ENCODE measurements around the gene YIF1B. TPM values are rescaled to one million over a fixed set of nuclear protein-coding genes. Genes with fewer than 3 reads are reported as not detected.
A peak's percentile ranks its signal among the peaks of the same experiment; 100 is the strongest.

YIF1B gene
- total RNA-seq, 1 donor from 2014 or later = 84.7 TPM

DNA sequence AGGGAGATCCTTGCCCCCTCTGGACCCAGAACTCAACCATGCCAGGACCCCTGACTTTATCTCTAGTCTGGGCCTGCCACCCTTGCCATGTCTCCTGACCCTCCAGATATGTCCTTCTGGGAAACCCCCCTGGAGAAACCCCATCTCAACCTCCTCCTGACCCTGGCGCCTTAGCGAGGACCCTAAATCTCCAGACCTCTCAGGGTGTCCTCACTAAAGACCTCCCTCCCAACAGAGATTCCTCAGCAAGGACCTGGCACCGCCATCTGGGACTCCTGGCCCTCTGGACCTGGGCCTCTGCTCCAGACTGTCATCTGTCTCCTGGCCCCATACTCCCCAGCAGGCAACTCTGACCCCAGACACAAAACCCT, 5.2 kb upstream of the YIF1B start:
- intact Hi-C loops (cut with micrococcal nuclease) = no loop called here
- Mint-ChIP-seq H3K36me3 (ENCODE audit: low read depth) (peaks cover 18% of the 10 kb centered on the region), H3K4me1 (peaks cover 45% of the 10 kb centered on the region), H3K27ac (peak overlapping the region; percentile 71), H3K4me3 (peak overlapping the region; percentile 89), H3K9me3 (no peaks in the 10 kb centered on the region), H3K27me3 (no peaks in the 10 kb centered on the region)
- DNase-seq = no peak

DNA sequence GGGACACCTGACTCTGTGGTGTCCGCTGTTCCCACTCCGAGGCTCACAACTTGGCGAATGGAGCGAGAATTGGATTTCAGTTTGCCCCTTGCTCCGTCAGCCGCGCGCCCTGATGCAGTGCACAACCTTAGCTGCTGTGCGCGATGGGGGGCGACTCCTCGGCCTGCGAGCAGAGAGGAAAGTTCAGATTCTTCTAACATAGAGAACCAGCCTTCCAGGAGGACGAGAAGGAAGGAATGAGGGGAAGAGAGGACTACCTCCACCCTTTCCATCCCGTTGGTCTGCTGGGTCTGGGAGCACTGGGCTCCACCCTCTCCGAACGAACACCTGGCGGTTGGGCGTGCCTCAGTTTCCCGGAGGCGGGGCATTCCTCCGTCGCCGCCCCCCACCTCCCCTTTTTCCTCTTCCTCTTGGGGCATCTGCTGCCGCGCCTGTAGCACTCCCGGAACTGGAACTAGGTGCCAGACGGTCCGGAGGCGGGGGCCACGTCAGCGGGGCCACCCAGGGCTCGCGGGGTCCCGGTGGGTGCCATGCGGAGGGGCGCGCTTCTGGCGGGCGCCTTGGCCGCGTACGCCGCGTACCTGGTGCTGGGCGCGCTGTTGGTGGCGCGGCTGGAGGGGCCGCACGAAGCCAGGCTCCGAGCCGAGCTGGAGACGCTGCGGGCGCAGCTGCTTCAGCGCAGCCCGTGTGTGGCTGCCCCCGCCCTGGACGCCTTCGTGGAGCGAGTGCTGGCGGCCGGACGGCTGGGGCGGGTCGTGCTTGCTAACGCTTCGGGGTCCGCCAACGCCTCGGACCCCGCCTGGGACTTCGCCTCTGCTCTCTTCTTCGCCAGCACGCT, 3.9 kb upstream of the YIF1B start, which contains the start of gene KCNK6:
Gene KCNK6 (plus strand): TSS at position 425 of the 838 bp plus-strand sequence. CDS start 106 bp downstream, at position 531.
- Mint-ChIP-seq H3K27ac (peak within 1 kb of the TSS; percentile 75), H3K4me1 (peaks cover 47% of the 10 kb centered on the region), H3K36me3 (ENCODE audit: low read depth) (peaks cover 13% of the 10 kb centered on the region), H3K9me3 (no peaks in the 10 kb centered on the region), H3K27me3 (no peaks in the 10 kb centered on the region), H3K4me3 (peak within 1 kb of the TSS; percentile 89)
- intact Hi-C loops (cut with micrococcal nuclease) = loop anchor here (5.0 kb wide), 1 partner anchor 77 kb away; no protein-coding TSS in a partner anchor
- DNase-seq = peak; percentile 89

DNA sequence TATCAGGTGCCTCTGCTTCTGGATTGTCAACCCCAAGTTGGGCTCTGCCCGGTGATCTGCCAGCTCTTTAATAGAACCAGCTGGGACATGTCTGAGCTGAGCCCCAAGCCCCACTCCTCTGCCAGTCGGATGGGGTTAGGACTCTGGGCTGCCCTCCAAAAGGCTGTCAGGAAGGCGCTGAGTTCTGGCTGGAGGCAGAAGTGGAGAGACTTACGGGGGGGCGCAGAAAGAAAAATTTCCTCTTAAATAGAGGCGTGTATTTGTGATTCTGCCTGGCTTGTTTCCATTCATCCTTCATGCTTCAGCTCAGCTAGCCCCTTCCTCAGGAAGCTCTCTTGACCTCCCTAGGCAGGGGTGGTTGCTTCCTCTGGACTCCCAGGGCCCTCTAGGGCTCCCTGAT, 2.9 kb upstream of the YIF1B start:
- H3K36me3 Mint-ChIP-seq (ENCODE audit: low read depth) = peaks cover 11% of the 10 kb centered on the region
- no peak for DNase-seq
- H3K4me1 Mint-ChIP-seq = peaks cover 51% of the 10 kb centered on the region
- intact Hi-C loops (cut with micrococcal nuclease) = loop anchor here (5.0 kb wide), 1 partner anchor 76 kb away; no protein-coding TSS in a partner anchor
- H3K27ac Mint-ChIP-seq = no peak overlapping the region
- H3K27me3 Mint-ChIP-seq = no peaks in the 10 kb centered on the region
- peak overlapping the region; percentile 89 for H3K4me3 Mint-ChIP-seq
- no peaks in the 10 kb centered on the region for H3K9me3 Mint-ChIP-seq

DNA sequence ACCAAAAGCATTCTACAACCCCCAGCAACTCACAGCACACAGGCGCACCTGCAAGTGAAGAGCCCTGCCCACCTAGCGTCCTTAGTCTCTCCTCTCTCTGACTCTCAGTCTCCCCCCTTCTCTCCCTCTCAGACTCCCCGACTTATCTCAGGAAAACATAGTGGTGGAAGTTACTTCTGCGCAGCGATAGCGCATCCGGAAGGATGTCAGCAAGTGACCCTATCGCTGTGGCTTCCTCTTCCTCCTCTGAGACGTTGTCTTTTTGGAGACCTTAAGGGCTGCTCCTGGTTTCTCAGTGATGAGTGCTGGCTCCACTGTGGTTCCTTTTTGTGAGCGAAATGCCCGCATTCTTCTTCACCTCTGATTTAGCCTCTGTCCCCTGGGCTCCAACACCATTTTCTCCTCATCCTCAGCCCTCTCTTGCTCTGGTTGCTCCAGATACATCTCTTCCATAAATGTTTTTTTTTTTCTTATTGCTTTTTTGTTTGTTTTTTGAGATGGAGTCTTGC, 1.4 kb upstream of the YIF1B start:
- H3K36me3 Mint-ChIP-seq (ENCODE audit: low read depth) = peaks cover 10% of the 10 kb centered on the region
- H3K4me3 Mint-ChIP-seq = peak overlapping the region; percentile 89
- H3K4me1 Mint-ChIP-seq = peaks cover 58% of the 10 kb centered on the region
- peak overlapping the region; percentile 91 for H3K27ac Mint-ChIP-seq
- DNase-seq = peak; percentile 85
- no peaks in the 10 kb centered on the region for H3K9me3 Mint-ChIP-seq
- no peaks in the 10 kb centered on the region for H3K27me3 Mint-ChIP-seq
- intact Hi-C loops (cut with micrococcal nuclease) = loop anchor here (2.0 to 5.0 kb wide), 2 partner anchors 52 to 75 kb away; partner anchors contain the start of gene SPINT2

DNA sequence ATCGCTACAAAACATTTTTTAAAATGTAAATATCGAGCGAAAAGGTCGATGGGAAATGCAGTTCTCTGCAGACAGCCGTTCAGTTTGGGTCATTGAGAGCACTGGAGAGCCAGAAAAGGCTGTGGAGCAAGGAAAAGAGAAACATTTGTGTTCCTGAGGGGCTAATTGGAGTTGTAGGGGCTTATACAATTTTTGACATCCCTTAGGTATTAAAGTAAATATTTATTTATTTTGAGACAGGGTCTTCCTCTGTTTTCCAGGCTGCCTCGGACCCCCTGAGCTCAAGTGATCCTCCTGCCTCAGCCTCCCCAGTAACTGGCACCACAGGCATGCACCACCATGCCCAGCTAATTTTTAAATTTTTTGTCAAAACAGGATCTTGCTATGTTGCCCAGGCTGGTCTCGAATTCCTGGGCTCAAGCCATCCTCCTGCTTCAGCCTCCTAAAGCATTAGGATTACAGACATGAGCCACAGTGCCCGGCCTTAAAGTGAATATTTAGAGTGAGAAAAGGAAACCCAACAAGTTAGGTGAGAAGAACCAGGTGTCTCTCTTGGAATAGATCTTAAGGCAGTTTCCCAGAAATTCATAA, 825 bp upstream of the YIF1B start:
- Mint-ChIP-seq H3K4me3 (peak overlapping the region; percentile 89), H3K36me3 (ENCODE audit: low read depth) (peaks cover 8% of the 10 kb centered on the region), H3K9me3 (no peaks in the 10 kb centered on the region), H3K4me1 (peaks cover 53% of the 10 kb centered on the region), H3K27ac (peak overlapping the region; percentile 91), H3K27me3 (no peaks in the 10 kb centered on the region)
- DNase-seq = no peak
- intact Hi-C loops (cut with micrococcal nuclease) = loop anchor here (1.0 to 5.0 kb wide), 6 partner anchors 20 to 409 kb away; partner anchors contain the start of genes PSMD8, SIPA1L3 and SPINT2

GRCh38 chr19:38310986-38311385, 4.8 kb downstream of the YIF1B start:
- Mint-ChIP-seq H3K9me3 (peaks cover 8% of the 10 kb centered on the region), H3K27ac (peak overlapping the region; percentile 5), H3K4me3 (no peak overlapping the region), H3K36me3 (ENCODE audit: low read depth) (peaks cover 30% of the 10 kb centered on the region), H3K4me1 (peaks cover 18% of the 10 kb centered on the region), H3K27me3 (no peaks in the 10 kb centered on the region)
- no peak for DNase-seq
- intact Hi-C loops (cut with micrococcal nuclease) = no loop called here

DNA sequence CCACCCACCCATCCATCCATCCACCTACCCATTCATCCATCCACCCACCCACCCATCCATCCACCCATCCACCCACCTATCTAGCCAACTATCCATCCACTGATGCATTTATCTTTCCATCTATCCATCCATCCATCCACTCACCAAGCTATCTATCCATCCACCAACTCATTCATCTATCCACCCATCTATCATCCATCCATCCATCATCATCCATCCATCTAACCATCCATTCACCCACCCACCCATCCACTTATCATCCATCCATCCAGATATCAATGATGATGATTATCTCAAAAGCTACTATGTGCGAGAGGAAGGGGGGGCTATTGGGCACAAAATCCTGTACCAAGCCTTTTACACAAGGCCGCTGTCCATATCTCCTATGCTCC, 5.5 kb downstream of the YIF1B start:
- Mint-ChIP-seq H3K4me1 (peaks cover 18% of the 10 kb centered on the region), H3K4me3 (no peak overlapping the region), H3K36me3 (ENCODE audit: low read depth) (peaks cover 30% of the 10 kb centered on the region), H3K27me3 (no peaks in the 10 kb centered on the region), H3K9me3 (peaks cover 8% of the 10 kb centered on the region), H3K27ac (no peak overlapping the region)
- intact Hi-C loops (cut with micrococcal nuclease) = no loop called here
- DNase-seq = no peak

- H3K4me1 Mint-ChIP-seq = peaks cover 17% of the 10 kb centered on the region
- H3K27ac Mint-ChIP-seq = no peak overlapping the region
- H3K9me3 Mint-ChIP-seq = peaks cover 8% of the 10 kb centered on the region
- no peak for DNase-seq
- intact Hi-C loops (cut with micrococcal nuclease) = no loop called here
- no peak overlapping the region for H3K4me3 Mint-ChIP-seq
- peaks cover 29% of the 10 kb centered on the region for H3K36me3 Mint-ChIP-seq (ENCODE audit: low read depth)
- H3K27me3 Mint-ChIP-seq = no peaks in the 10 kb centered on the region
These were observed 6.0 kb downstream of the YIF1B start for GRCh38 chr19:38309615-38310278.

DNA sequence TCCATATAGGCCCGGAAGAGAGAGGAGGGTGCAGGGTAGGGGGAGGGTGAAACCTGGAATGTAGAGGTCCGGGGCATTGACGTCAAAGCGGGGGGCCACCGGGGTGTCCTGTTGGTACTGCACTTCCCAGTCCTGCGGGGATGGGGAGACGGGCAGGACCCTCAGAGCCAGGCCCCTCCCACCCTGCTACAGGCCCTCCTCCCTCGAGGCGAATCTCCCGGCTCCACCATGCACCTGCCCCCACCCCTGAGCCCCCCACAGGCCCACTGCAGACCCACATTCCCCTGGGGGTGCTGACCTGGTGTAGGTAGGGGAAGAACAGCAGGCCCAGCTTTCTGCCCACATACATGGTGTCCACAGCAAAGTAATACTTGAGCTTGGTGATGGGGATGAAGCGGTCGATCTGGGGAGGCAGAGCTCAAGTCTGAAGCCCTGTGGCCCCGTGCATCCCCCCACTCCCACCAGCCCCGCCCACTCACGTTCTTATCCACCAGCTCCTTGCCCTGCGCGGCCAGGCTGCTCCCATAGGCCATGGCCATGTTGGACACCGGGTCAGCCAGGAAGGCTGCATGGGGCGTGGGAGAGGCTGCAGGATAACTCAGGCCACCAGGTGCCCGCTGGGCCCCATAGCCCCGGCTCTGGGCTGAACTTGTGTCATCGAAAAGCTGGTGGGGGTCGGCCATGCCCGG, 6.7 kb downstream of the YIF1B start:
- DNase-seq = no peak
- H3K36me3 Mint-ChIP-seq (ENCODE audit: low read depth) = peaks cover 30% of the 10 kb centered on the region
- H3K27ac Mint-ChIP-seq = no peak overlapping the region
- peaks cover 8% of the 10 kb centered on the region for H3K9me3 Mint-ChIP-seq
- intact Hi-C loops (cut with micrococcal nuclease) = no loop called here
- H3K27me3 Mint-ChIP-seq = no peaks in the 10 kb centered on the region
- peaks cover 15% of the 10 kb centered on the region for H3K4me1 Mint-ChIP-seq
- no peak overlapping the region for H3K4me3 Mint-ChIP-seq

DNA sequence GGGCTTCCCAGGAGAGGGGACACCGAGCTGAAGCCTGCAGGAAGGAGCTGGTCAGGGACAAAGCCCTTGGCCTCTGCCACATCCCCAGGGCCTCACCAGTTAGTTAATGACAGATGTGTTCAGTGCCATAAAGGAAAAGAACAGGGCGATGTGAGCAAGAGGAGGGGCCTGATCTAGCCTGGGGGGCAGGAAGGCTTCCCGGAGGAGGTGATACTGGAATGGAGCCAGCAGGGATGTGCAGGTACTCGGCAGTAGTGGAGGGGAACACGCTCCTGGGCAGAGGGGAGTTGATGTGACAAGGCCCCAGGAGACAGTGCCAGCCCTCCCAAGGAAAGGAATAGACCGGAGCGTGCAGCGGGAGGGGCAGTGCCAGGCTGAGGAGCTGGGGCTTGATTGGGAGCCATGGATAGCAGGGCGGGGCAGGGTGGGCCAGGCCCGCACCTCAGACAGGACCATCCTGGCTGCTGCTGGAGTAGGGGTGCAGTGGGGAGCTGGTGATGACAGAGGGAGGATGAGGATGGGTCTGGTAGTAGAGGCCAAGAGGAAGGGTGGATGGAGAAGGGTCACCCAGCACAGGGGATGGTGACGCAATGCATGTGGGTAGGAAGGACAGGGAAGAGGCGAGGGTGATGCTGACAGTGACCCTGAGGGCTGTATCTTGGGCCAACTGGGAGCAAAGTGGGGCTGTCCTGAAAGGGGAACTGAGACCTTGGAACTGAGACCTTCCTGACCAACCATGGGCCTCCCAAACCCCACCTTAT, 7.6 kb downstream of the YIF1B start:
- DNase-seq = no peak
- intact Hi-C loops (cut with micrococcal nuclease) = no loop called here
- H3K4me3 Mint-ChIP-seq = no peak overlapping the region
- no peak overlapping the region for H3K27ac Mint-ChIP-seq
- H3K27me3 Mint-ChIP-seq = no peaks in the 10 kb centered on the region
- H3K4me1 Mint-ChIP-seq = peaks cover 10% of the 10 kb centered on the region
- H3K9me3 Mint-ChIP-seq = peaks cover 8% of the 10 kb centered on the region
- H3K36me3 Mint-ChIP-seq (ENCODE audit: low read depth) = peaks cover 25% of the 10 kb centered on the region

GRCh38 chr19:38307597-38307996, 8.2 kb downstream of the YIF1B start:
- Mint-ChIP-seq H3K36me3 (ENCODE audit: low read depth) (peaks cover 25% of the 10 kb centered on the region), H3K27me3 (no peaks in the 10 kb centered on the region), H3K9me3 (peaks cover 8% of the 10 kb centered on the region), H3K4me1 (peaks cover 7% of the 10 kb centered on the region), H3K4me3 (no peak overlapping the region), H3K27ac (no peak overlapping the region)
- DNase-seq = no peak
- intact Hi-C loops (cut with micrococcal nuclease) = no loop called here

DNA sequence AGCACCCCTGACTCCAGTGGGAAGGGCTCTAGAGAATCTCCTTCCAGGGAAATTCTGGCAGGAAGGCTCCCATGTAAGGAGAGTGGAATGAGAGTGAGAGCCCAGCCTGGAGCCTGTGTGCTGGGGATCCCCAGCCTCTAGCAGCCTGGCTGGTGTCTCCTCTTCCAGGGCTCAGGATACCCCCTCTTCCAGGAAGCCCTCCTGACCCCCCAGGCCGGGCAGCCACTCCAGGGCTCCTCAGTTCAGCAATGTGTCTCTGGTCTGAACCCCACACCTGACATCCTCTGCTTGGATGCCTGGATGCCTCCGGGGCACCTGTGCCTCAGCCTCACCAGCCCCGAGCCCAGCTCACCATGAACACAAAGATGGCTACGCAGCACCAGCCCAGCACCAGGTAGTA, 8.7 kb downstream of the YIF1B start:
- Mint-ChIP-seq H3K9me3 (peaks cover 8% of the 10 kb centered on the region), H3K4me3 (no peak overlapping the region), H3K27ac (no peak overlapping the region), H3K4me1 (peaks cover 3% of the 10 kb centered on the region), H3K36me3 (ENCODE audit: low read depth) (peaks cover 24% of the 10 kb centered on the region), H3K27me3 (no peaks in the 10 kb centered on the region)
- intact Hi-C loops (cut with micrococcal nuclease) = no loop called here
- no peak for DNase-seq

DNA sequence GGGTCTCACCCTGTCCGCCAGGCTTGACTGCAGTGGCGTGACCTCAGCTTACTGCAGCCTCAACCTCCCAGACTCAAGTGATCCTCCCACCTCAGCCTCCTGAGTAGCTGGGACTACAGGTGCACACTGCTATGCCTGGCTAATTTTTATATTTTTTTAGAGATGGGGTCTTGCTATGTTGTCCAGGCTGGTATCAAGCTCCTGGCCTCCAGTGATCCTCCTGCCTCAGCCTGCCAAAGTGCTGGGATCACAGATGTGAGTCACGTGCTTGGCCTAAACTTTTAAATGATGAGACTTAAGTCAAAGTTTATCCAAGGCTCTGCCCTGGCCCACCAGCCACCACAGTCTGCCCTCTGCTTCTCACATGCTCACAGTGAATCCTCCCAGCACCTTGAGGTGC, 9.5 kb downstream of the YIF1B start:
- no peak for DNase-seq
- intact Hi-C loops (cut with micrococcal nuclease) = no loop called here
- no peak overlapping the region for H3K4me3 Mint-ChIP-seq
- peaks cover 3% of the 10 kb centered on the region for H3K4me1 Mint-ChIP-seq
- H3K9me3 Mint-ChIP-seq = peaks cover 8% of the 10 kb centered on the region
- no peaks in the 10 kb centered on the region for H3K27me3 Mint-ChIP-seq
- no peak overlapping the region for H3K27ac Mint-ChIP-seq
- H3K36me3 Mint-ChIP-seq (ENCODE audit: low read depth) = peaks cover 23% of the 10 kb centered on the region
